Stimulated activated CD4-positive, alpha-beta T cell treated with anti-CD3 and anti-CD28 coated beads, Interleukin-15, amount 100 ng/mL, for 24 hours (primary cell): ENCODE data around the gene SLC37A3.

Experiments
- DNase-seq: peaks from one replicate; pipeline ENCODE4 v3.0.0-alpha.2; 2020

SLC37A3 gene

DNA sequence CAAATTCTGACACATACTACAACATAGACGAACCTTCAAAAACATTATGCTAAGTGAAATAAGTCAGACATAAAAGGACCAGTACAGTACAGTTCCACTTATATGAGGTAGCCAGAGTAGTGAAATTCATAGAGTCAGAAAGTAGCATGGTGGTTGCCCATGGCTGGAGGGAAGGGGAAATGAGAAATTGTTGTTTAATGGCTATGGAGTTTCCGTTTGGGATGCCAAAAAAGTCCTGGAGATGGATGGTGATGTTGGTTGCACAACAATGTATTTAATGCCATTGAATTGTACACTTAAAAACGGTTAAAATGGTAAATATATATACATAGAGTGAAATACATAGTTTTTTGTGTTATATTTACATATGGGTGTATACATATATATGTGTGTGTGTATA is 2.1 kb upstream of the SLC37A3 start:
- no peak for DNase-seq

DNA sequence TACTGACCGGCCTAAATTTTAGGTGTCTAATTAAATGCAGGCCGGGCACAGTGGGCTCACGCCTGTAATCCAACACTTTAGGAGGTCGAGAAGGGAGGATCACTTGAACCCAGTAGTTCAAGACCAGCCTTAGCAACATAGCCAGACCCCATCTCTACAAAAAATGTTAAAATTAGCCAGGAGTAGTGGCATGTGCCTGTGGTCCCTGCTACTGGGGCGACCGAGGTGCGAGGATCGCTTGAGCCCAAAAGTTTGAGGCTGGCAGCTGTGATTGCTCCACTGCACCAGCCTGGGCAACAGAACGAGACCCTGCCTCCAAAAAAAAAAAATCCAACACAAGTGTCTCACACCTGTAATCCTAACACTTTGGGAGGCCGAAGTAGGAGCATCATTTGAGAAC is 491 bp upstream of the SLC37A3 start:
- DNase-seq: no peak

DNA sequence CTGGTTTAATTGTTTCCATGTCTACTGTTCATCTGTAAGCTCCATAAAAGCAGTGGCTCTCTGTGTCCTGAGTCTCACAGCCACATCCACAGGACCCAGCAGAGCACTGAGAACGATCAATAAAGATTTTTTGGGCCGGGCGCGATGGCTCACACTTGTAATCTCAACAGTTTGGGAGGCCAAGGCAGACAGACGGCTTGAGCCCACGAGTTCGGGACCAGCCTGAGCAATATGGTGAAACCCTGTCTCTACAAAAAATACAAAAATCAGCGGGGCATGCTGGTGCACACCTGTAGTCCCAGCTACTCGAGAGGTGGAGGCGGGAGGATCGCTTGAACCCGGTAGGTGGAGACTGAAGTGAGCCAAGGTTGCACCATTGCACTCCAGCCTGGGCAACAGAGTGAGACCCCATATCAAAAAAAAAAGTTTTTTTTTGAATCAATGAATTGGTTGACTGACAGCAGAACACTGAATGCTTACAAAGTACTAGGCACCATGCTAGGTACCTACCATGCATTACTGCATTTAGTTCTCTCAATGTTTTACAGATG is 4.5 kb downstream of the SLC37A3 start:
- no peak for DNase-seq

DNA sequence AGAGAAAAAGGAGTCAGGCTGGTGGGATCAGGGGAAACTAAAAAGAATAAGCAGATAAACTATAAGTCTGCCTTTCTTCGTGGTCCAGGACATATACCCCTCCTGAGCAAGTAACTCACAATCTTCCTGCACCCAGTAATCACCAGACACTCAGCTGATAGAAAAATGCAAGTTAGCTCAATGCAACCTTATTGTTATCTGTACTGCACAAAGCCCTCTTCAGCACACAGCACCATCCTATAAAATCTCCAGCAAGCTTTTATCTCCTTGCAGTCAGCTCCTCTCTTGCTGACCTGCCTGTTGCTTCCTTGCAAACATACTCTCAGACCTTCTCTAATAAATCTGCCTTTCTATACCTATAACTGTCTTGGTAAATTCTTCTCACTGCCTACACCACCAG is 6.7 kb downstream of the SLC37A3 start:
- no peak for DNase-seq

DNA sequence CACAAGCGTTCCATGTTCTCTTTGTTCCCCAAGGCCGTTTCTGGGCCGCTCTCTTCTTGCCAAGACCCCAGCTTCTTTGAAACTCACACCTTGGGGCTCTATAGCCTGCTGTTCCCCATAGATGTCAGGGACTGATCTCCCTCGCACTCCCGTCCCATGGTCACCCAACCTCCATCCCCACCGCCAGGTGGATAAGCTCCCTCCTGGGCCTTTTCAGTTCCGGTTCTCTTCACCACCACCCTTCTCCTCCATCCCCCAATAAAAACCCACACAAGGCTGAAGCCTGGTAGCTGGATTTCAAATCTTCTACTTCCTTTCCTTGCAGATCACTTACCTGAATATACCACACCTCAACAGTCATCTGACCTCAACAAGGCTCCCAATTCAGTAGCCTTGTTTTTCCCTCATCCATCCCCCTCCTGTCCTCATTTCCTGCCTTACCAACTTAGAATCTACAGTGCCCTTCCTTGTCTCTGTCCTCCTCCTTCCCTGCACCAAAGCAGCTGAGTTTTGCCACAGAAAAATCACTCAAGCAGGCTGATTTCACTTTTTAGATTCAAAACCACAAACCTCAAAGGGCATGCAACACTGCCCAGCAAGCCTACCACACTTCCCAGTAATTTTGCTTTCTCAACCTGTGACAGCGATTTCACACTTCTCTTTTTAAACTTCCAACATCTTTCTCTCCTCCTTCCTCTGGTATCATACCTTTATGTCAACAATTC is 7.7 kb downstream of the SLC37A3 start:
- DNase-seq: peak; percentile 42

DNA sequence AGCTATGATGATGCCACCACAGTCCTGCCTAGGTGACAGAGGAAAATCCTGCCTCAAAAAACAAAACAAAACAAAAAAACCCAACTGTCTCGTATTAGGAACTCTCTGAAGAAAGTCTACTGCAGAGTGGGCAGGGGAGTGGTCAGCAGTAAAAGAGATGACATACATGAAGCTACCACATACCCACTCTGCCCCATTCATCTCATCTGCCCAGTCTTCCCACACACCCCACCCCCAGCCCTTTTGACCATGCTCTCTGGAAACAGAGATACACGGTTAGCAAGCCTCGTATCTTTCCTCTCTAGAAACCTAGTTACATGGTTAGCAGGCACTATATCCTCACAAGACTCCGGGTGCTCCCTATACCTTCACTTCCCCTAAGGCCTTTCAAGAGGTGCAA is 8.3 kb downstream of the SLC37A3 start:
- no peak for DNase-seq

DNA sequence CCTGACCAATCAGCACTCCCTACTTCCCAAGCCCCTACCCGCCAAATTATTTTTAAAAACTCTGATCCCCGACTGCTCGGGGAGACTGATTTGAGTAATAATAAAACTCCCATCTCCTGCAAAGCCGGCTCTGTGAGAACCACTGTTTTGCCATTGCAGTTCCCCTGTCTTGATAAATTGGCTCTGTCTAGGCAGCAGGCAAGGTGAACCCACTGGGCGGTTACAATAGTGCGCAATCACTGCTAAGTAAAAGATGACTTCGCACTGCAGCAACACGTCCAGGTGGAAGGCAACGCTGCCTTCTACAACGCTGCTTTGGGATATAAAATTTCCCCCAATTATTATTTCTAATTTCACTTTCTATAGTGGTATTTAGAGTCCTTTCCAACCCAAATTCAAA is 8.9 kb downstream of the SLC37A3 start:
- no peak for DNase-seq

DNA sequence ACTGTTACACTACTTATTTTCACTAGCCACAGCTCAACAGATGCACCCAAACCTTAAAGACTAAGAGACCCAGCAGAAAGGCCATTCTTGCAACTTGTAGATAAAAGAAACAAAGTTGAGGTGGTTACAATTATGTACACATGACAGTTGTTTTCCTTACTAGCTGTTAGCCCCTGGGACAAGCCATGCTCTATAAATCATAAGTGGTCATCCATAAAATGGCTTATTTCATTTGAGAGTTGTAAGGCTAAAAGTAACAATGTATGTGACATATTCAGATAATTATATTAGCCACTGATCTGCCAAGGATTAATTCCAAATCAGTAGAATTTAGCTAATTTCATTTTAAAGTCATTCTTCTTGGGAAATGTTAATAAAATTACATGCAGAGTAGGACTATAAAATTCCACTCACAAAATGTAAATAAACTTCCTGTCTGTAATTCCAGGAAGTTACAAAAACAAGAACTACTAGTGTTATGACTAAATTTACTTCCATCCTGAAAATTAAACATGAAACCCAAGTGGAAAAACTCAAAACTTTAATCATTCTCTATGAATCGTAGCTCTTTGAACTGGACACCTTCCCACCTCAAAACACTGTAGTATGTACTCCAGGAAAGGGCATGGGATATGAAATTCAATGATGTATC is 13.3 kb downstream of the SLC37A3 start:
- DNase-seq: no peak

DNA sequence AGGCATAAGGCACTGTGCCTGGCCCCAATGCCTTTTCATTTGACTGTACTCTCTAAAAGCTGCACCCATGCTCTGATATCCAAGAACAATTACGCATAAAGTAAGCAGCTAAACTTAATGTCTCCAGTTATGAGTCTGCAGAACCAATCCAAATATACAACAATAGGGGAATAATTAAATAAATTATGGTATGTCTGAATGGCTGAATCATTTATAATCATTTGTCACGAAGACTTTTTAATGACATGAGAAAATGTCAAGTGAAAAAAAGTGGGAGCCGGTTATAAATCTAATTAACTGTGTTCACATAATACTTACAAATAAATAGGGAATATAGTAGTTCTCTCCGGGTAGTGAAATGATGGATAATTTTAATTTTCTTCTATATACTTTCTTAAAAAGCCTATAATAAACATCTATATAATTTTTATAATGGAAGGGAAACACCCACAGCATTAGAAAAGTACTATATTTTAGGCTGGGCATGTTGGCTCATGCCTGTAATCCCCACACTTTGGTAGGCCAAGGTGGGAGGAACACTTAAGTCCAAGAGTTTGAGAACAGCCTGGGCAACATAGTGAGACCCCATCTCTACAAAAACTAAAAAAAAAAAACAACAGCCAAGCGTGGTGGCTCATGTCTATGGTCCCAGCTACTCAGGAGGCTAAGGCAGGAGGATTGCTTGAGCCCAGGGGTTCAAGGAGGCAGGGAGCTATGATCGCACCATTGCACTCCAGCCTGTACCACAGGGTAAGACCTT is 14.2 kb downstream of the SLC37A3 start:
- DNase-seq: no peak

DNA sequence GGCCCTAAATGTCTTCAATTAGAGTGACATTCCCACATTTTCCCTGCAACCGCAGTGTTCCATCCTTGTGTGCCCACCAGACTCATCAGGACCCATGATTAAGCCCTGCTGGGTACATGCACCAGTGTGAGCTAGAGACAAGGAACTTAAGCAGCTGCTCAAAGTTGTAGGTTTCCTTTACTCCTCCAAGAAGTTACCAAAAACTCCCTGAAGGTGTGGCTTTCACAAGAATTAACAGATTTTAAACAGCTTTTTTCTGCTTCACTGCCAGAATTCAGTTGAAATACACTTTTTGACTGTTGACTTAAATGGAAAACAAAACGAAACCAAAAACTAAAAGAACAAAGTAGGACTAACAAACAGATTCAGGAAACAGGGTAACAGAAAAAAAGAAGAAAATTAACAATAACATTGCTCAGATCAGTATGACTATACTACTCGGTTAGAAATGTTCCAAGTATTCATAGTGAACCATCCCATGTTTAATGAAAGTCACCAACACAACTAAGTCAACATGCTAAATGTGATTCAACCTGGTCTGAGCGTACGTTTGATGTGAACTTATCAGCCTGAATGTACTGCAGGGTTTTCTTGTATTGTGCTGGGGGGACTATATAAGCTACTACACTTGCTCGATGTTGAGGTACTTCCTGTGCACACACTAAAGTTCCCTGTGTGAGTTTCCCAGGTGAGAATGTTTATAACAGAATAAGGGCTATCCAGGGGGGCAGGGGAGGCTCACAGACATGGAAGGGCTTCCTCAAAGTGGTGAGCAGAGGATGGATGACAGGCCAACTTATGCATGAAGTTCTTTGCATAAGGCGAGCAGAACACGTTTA is 22.2 kb downstream of the SLC37A3 start:
- DNase-seq: peak; percentile 35

DNA sequence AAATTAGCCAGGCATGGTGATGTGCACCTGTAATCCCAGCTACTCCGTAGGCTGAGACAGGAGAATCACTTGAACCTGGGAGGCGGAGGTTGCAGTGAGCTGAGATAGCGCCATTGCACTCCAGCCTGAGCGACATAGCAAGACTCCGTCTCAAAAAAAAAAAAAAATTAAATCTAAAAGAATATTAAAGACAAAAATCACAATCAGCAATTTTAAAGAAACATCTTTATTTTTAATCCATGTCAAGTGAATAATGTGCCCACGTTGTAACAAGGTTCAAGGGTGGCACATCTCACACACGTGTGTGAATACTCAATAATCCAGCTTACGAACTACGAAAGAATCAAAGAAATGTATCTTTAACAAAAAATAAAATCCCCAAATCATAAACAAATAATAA is 23.0 kb downstream of the SLC37A3 start:
- DNase-seq: no peak

DNA sequence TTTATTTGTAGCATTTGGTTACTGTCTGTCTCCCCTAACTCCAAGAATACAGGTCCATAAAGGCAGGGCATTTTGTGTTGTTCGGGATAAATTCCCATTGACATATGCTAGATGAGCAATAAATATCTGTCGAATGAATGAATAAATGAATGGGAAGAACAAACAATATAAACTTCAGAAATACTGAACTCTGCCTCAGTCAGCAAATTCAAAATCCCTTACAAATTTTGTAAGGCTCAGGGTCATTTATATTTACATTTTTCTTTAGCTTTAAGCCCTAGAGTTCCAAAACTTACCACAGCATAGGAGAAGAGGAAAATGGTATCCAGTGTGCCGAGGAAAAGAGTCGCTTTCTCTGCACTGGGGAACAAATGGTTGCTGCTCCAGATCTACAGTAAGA is 29.0 kb downstream of the SLC37A3 start:
- DNase-seq: no peak

DNA sequence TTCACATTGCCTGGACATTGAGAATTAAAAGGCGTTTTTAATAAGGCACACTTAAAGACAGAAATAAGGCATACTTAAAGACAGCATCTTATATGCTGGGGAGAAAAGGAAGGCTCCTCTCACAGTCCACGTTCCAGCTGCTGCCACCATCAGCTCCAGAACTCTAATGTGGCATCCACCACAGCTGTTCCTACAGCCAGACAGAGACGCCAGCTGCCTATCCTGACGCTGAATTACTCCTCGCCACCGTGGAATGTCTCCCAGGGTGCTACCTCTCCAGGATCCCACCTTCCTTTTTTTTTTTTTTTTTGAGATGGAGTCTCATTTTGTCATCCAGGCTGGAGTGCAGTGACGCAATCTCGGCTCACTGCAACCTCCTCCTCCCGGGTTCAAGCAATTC is 30.8 kb downstream of the SLC37A3 start:
- DNase-seq: no peak

DNA sequence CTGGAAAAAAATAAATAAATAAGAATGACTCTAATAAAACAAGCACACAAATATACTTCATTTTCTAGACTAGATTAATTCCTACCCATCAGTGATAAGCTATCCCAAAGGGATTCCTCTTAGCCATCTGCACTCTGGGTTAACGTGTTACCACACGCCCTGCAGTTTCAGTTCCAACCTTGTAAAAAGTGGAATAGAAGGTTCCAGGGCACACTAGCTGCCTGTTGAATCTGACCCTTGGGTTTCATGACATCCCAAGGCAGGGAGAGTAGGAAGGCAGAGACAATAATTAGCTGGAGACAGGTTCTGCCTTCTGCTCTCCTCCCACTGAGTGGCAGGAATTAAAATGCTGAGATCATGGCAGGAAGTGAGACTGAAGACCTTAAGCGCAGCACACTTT is 33.5 kb downstream of the SLC37A3 start:
- no peak for DNase-seq

DNA sequence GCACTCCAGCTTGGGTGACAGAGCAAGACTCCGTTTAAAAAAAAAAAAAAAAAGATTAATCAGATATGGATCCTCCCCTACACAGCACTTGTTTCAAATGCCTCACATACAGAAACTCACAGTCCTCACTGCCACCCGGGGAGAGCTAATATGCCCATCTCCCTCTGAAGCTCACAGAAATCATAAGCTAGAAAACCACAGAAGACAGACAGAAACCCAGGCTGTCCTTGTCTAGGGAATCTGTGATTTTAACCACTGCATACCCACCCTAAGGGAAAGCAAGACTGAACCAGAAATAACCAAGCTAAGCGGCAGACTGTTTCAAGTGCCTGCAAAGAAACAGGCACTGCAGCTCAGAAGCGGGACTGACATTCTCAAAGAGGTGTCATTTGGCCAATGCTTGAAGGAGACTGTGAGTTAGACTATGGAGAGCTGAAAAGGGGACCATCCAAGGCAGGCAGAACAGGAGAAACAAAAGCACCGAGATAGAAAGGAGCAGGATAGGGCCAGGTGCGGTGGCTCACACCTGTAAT is 37.6 kb downstream of the SLC37A3 start:
- DNase-seq: peak; percentile 26

DNA sequence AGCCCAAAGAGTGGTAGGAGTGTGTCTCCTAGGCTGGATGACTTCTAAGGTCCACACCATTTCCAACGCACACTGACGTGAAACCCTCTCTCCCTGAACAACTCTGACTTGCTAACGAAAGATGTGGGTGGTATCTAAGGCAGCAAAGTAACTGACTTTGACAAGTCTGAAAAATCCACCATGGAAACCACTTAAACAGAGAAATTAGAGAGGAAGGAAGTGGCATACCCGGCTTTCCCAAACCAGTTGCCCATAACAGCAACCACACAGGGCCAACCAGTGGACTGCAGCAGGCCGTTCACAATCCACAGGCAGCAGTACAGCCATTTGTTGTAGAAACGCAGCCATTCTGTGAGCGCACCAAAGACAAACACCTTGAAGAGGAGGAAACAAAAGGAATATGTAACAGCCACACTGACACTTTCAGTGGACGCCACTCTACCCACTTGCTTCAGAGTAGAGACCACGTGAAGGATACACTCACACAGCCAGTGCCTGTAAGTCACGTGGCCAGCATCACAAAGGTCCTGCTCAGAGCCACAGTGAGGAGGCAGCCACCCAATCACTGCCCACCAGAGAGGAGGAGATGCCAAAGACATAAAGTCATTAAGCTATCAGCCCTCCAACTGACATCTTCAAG is 39.8 kb downstream of the SLC37A3 start:
- peak; percentile 38 for DNase-seq

DNA sequence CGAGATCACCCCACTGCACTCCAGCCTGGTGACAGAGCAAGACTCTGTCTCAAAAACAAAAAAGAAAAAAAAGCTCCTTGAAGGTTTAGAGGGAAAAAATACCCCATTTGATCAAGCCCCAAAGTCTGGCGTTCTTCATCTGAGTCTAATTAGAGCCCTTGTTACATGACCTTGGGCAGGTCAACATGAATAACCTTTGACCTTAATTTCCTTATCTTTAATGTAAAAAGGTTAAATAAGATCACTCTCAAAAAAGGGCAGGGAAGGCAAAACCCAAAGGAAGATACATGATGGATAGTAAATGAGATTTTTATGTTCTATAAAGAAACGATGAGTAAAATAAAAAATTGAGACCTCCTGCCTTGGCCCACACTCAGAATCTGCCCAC is 40.3 kb downstream of the SLC37A3 start:
- no peak for DNase-seq

DNA sequence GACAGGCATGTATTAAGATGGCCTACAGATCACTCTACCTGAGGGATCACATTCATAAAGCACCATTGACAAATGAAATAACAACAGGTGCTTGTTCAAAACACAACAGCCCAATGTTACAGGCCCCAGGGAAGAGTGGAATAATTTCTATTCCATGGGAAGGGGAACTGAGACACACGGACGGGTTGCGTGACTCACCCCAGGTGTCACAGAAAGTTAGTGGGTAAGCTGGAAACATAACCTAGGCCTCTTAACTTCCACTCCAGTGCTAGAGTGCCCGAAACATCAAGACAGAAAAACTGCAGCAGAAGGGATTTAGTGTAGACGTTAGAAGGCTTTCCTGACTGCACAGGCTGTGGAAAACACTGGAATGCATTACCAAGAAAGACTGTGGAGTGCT is 48.3 kb downstream of the SLC37A3 start:
- DNase-seq: no peak

DNA sequence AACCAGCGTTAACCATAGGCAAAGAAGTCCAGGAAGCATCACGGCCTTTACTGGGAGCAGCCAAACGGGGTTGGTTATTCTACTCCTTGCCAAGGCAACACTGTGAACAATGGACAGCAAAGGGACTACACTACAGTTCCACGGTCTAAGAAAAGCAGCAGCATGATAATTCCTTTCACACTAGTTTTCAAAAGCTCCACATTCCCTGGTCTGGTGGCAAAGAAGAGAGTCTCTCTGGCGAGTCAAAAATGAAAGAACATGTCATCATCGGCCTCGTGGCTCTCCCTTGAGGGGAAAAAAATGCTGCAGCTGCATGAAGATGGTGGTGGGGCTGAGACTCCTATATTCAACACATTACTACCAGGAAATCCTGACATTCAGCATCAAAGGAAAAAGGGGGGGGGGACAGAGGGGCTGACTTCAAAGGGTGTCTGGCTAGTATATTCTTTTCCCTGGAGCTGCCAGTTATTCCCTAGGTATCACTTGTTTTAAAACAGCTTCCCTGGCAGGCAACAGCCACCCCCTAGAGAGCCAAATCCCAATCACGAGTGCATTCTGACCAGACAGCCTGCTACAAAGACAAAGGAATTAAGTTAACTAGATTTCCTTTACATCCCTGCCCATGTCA is 49.1 kb downstream of the SLC37A3 start:
- no peak for DNase-seq

DNA sequence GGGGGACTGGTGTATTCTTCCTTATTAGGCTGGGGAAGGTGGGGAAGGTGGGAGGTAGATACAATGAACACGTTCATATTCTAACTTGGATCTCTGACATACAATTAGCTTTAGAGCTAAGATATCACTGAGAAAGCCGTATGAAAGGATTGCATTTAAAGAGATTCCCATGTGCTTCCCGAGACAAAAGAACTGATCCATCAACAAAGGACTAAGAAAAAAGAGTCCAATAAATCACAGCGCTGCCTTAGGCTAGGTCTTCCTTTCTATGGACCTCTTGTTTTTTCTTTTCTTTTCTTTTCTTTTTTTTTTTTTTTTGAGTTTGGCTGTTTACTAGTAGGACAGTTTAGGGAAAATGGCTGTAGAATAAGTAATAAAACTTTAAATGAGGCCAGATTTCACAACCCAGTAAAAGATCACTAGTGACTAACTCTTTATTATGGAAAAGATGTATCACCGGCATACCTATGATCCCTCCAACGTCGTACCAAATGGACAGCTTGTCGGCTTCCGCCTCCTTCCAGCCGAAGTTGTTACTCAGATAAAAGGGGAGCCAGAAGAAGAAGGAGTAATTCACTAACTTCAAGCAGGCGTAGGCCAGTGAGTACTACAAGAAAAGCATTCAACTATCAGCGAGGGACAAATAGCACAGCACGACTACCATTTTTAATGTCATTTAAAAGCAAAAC is 50.0 kb downstream of the SLC37A3 start:
- no peak for DNase-seq

DNA sequence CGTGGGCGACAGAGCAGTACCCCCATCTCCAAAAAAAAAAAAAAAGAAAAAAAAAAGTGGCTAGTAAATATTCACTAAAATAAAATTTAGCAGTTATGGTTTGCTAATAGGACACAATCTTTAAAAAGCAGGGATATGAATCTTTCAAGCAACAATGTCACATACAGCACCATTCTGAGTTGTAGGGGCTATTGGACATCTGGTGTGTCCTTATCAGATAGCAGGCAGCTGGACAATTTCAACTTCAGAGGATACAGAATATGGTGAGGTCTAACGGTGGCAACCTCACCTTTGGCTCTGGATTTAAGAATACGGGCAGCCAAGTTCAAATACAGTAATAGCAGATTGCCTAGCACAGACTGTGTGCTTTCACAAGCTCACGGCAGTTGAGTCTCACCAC is 51.1 kb downstream of the SLC37A3 start:
- no peak for DNase-seq
